Skeletal muscle tissue (tissue), 4 donors: ENCODE data around the gene OR5H14. TPM values are rescaled to one million over a fixed set of nuclear protein-coding genes. Genes with fewer than 3 reads are reported as not detected.
"Not testable (repeated sequence)": the region's sequence is repeated elsewhere in the genome, so short reads cannot be mapped to it uniquely, and the experiment has no call there.

Experiments
- H3K27ac ChIP-seq: one replicate; pipeline ENCODE4 v1.7.0; 2013; ENCODE audit warnings: mild to moderate bottlenecking, low read depth, low read length, inconsistent platforms
- H3K27me3 ChIP-seq, 3 donors: one replicate each; pipeline ENCODE4 v1.7.0; 2013; ENCODE audit warnings: low read length in 3 of 3; ENCODE audit not compliant: control insufficient read depth in 3 of 3, insufficient read depth in 3 of 3
- H3K36me3 ChIP-seq, 3 donors: one replicate each; pipeline ENCODE4 v1.7.0; 2013; ENCODE audit warnings: low read length in 3 of 3; ENCODE audit not compliant: control insufficient read depth in 3 of 3, insufficient read depth in 3 of 3
- H3K4me1 ChIP-seq, 3 donors: one replicate each; pipeline ENCODE4 v1.7.0; 2013; ENCODE audit warnings: low read length in 3 of 3, mild to moderate bottlenecking in 3 of 3; ENCODE audit not compliant: control insufficient read depth in 3 of 3, insufficient read depth in 3 of 3
- H3K4me3 ChIP-seq, 3 donors: one replicate each; pipeline ENCODE4 v1.7.0; 2013; ENCODE audit warnings: low read length in 3 of 3
- H3K9ac ChIP-seq, 3 donors: one replicate each; pipeline ENCODE4 v1.7.0; 2013; ENCODE audit warnings: low read length in 3 of 3, mild to moderate bottlenecking in 3 of 3, moderate library complexity in 2 of 3, low read depth in 1 of 3
- H3K9me3 ChIP-seq, 3 donors: one replicate each; pipeline ENCODE4 v1.7.0; 2013; ENCODE audit warnings: low read length in 3 of 3; ENCODE audit not compliant: control insufficient read depth in 3 of 3
- total RNA-seq: library from RNA; depleted of rRNA; stranded (reverse); fragments of >200 nt; gene quantifications from one replicate; pipeline ENCODE4 v1.2.3, GENCODE V29; 2014
- donor health status: Osteomylitis.

The OR5H14 gene
- total RNA-seq, 1 donor from 2014 or later = not detected

GRCh38 chr3:98140531-98140930, 6.7 kb upstream of the OR5H14 start:
- Histone ChIP-seq H3K4me1 (no peaks in the 10 kb centered on the region), H3K9ac (no peak overlapping the region), H3K36me3 (no peaks in the 10 kb centered on the region), H3K9me3 (no peaks in the 10 kb centered on the region), H3K27me3 (no peaks in the 10 kb centered on the region), H3K4me3 (no peak overlapping the region), H3K27ac (no peak overlapping the region)

- no peak overlapping the region for H3K27ac ChIP-seq
- H3K9ac ChIP-seq = no peak overlapping the region
- H3K4me3 ChIP-seq = no peak overlapping the region
- no peaks in the 10 kb centered on the region for H3K4me1 ChIP-seq
- no peaks in the 10 kb centered on the region for H3K27me3 ChIP-seq
- H3K36me3 ChIP-seq = no peaks in the 10 kb centered on the region
- H3K9me3 ChIP-seq = no peaks in the 10 kb centered on the region
Measured at GRCh38 chr3:98148751-98149150, 1.5 kb downstream of the OR5H14 start.

- H3K36me3 ChIP-seq, H3K27ac ChIP-seq, H3K27me3 ChIP-seq, H3K4me1 ChIP-seq, H3K9me3 ChIP-seq, H3K9ac ChIP-seq, H3K4me3 ChIP-seq: not testable (repeated sequence)
Measured at GRCh38 chr3:98149456-98149855, 2.2 kb downstream of the OR5H14 start.

- Histone ChIP-seq H3K9me3 (no peaks in the 10 kb centered on the region), H3K4me1 (no peaks in the 10 kb centered on the region), H3K27me3 (no peaks in the 10 kb centered on the region), H3K36me3 (no peaks in the 10 kb centered on the region), H3K9ac (no peak overlapping the region), H3K27ac (no peak overlapping the region), H3K4me3 (no peak overlapping the region)
Measured at GRCh38 chr3:98151241-98151640, 4.0 kb downstream of the OR5H14 start.

GRCh38 chr3:98166396-98166795, 19.1 kb downstream of the OR5H14 start, which contains the start of gene OR5H15:
Gene OR5H15, plus strand, starts transcription at chr3:98166696. Its CDS starts 2,004 bp downstream, at chr3:98168700.
- no peak within 1 kb of the TSS for H3K27ac ChIP-seq
- no peaks in the 10 kb centered on the region for H3K27me3 ChIP-seq
- H3K9ac ChIP-seq = no peak within 1 kb of the TSS
- H3K4me1 ChIP-seq = no peaks in the 10 kb centered on the region
- no peaks in the 10 kb centered on the region for H3K36me3 ChIP-seq
- H3K9me3 ChIP-seq = no peaks in the 10 kb centered on the region
- H3K4me3 ChIP-seq = no peak within 1 kb of the TSS

- H3K9me3 ChIP-seq = no peaks in the 10 kb centered on the region
- no peak overlapping the region for H3K27ac ChIP-seq
- no peaks in the 10 kb centered on the region for H3K4me1 ChIP-seq
- no peak overlapping the region for H3K9ac ChIP-seq
- no peak overlapping the region for H3K4me3 ChIP-seq
- H3K36me3 ChIP-seq = no peaks in the 10 kb centered on the region
- H3K27me3 ChIP-seq = no peaks in the 10 kb centered on the region
Measured at GRCh38 chr3:98171071-98171470, 23.8 kb downstream of the OR5H14 start.

GRCh38 chr3:98172621-98173020, 25.3 kb downstream of the OR5H14 start:
- Histone ChIP-seq H3K4me3 (no peak overlapping the region), H3K27ac (no peak overlapping the region), H3K4me1 (no peaks in the 10 kb centered on the region), H3K36me3 (no peaks in the 10 kb centered on the region), H3K9me3 (no peaks in the 10 kb centered on the region), H3K27me3 (no peaks in the 10 kb centered on the region), H3K9ac (no peak overlapping the region)

- no peak overlapping the region for H3K27ac ChIP-seq
- no peak overlapping the region for H3K9ac ChIP-seq
- no peaks in the 10 kb centered on the region for H3K4me1 ChIP-seq
- H3K4me3 ChIP-seq = no peak overlapping the region
- no peaks in the 10 kb centered on the region for H3K9me3 ChIP-seq
- H3K36me3 ChIP-seq = no peaks in the 10 kb centered on the region
- no peaks in the 10 kb centered on the region for H3K27me3 ChIP-seq
Measured at GRCh38 chr3:98180319-98180890, 33.1 kb downstream of the OR5H14 start.

GRCh38 chr3:98182196-98182595, 34.9 kb downstream of the OR5H14 start:
- H3K4me3 ChIP-seq = no peak overlapping the region
- no peak overlapping the region for H3K27ac ChIP-seq
- no peaks in the 10 kb centered on the region for H3K36me3 ChIP-seq
- no peak overlapping the region for H3K9ac ChIP-seq
- no peaks in the 10 kb centered on the region for H3K9me3 ChIP-seq
- no peaks in the 10 kb centered on the region for H3K27me3 ChIP-seq
- no peaks in the 10 kb centered on the region for H3K4me1 ChIP-seq

GRCh38 chr3:98185180-98185579, 37.9 kb downstream of the OR5H14 start:
- Histone ChIP-seq H3K9ac (no peak overlapping the region), H3K36me3 (no peaks in the 10 kb centered on the region), H3K27ac (no peak overlapping the region), H3K9me3 (no peaks in the 10 kb centered on the region), H3K4me1 (no peaks in the 10 kb centered on the region), H3K4me3 (no peak overlapping the region), H3K27me3 (no peaks in the 10 kb centered on the region)
